ENCODE measurements around the gene PPP1R13B.

PPP1R13B gene

GRCh38 chr14:103739793-103740501 lies 107.4 kb downstream of the PPP1R13B start:
- no peak for FAIRE-seq

- FAIRE-seq = no peak
Observed at GRCh38 chr14:103739466-103739792, 107.9 kb downstream of the PPP1R13B start.

GRCh38 chr14:103738701-103739451 lies 108.5 kb downstream of the PPP1R13B start:
- FAIRE-seq = no peak

GRCh38 chr14:103738166-103738565 lies 109.2 kb downstream of the PPP1R13B start:
- no peak for FAIRE-seq

- no peak for FAIRE-seq
Observed at GRCh38 chr14:103737432-103738045, 109.8 kb downstream of the PPP1R13B start.

GRCh38 chr14:103736546-103737431 lies 110.6 kb downstream of the PPP1R13B start:
- no peak for FAIRE-seq

- FAIRE-seq = no peak
Observed at GRCh38 chr14:103735815-103736545, 111.4 kb downstream of the PPP1R13B start.

- no peak for FAIRE-seq
Observed at GRCh38 chr14:103735439-103735814, 111.9 kb downstream of the PPP1R13B start.

GRCh38 chr14:103735022-103735421 lies 112.4 kb downstream of the PPP1R13B start:
- no peak for FAIRE-seq

- FAIRE-seq = no peak
Observed at GRCh38 chr14:103734081-103734888, 113.1 kb downstream of the PPP1R13B start.

GRCh38 chr14:103733651-103734050 lies 113.7 kb downstream of the PPP1R13B start:
- no peak for FAIRE-seq

- FAIRE-seq = no peak
Observed at GRCh38 chr14:103732868-103733620, 114.3 kb downstream of the PPP1R13B start.

GRCh38 chr14:103731916-103732867 lies 115.2 kb downstream of the PPP1R13B start:
- FAIRE-seq = no peak

- FAIRE-seq = no peak
Observed at GRCh38 chr14:103731481-103731880, 115.9 kb downstream of the PPP1R13B start.

- FAIRE-seq = no peak
Observed at GRCh38 chr14:103730490-103731035, 116.8 kb downstream of the PPP1R13B start.

- FAIRE-seq = no peak
Observed at GRCh38 chr14:103729496-103730448, 117.6 kb downstream of the PPP1R13B start.

- FAIRE-seq = no peak
Observed at GRCh38 chr14:103728721-103729120, 118.7 kb downstream of the PPP1R13B start.

GRCh38 chr14:103728141-103728540 lies 119.2 kb downstream of the PPP1R13B start:
- FAIRE-seq = no peak

All from G401.6 (cell line).